ENCODE measurements around the gene PLBD2.

PLBD2 gene

DNA sequence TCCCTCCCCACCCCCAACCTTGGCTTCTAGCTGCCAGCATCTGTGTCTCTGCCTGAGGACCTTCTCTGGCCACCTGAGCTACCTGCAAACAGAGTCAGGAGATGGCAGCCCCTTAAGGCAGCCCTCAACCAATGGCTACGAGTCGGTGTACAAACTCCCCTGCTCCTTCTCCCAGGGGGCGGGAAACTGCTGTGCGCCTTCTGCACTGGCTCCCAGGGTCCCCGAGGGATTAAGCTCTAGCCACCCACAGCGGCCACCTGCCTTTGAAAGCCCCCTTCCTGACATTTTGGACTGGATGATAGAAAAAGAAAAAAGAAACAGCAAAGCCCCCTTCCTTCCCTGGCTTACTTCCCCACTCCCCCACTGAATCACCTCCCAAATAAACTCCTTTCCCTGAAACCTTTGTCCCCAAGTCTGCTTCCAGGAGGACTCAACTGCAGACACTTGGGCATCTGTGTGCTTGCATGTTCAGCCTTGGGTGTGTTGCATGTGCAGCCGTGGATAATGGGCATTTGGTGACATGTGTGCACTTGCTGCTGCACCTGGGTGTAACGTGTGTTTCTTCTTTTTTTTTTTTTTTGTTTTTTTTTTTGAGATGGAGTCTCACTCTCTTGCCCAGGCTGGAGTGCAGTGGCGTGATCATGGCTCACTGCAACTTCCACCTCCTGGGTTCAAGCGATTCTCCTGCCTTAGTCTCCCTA lies 39.3 kb downstream of the PLBD2 start:
- DNase-seq (ENCODE audit: low read depth) = no peak
- H3K4me3 ChIP-seq (ENCODE audit: low read depth, low read length) = no peak overlapping the region
- TF ChIP-seq, protein P1, sequence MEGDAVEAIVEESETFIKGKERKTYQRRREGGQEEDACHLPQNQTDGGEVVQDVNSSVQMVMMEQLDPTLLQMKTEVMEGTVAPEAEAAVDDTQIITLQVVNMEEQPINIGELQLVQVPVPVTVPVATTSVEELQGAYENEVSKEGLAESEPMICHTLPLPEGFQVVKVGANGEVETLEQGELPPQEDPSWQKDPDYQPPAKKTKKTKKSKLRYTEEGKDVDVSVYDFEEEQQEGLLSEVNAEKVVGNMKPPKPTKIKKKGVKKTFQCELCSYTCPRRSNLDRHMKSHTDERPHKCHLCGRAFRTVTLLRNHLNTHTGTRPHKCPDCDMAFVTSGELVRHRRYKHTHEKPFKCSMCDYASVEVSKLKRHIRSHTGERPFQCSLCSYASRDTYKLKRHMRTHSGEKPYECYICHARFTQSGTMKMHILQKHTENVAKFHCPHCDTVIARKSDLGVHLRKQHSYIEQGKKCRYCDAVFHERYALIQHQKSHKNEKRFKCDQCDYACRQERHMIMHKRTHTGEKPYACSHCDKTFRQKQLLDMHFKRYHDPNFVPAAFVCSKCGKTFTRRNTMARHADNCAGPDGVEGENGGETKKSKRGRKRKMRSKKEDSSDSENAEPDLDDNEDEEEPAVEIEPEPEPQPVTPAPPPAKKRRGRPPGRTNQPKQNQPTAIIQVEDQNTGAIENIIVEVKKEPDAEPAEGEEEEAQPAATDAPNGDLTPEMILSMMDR (IDR thresholded peaks at IDR 0.05; ENCODE audit: control insufficient read depth, extremely low read depth, insufficient read depth) = no peak

DNA sequence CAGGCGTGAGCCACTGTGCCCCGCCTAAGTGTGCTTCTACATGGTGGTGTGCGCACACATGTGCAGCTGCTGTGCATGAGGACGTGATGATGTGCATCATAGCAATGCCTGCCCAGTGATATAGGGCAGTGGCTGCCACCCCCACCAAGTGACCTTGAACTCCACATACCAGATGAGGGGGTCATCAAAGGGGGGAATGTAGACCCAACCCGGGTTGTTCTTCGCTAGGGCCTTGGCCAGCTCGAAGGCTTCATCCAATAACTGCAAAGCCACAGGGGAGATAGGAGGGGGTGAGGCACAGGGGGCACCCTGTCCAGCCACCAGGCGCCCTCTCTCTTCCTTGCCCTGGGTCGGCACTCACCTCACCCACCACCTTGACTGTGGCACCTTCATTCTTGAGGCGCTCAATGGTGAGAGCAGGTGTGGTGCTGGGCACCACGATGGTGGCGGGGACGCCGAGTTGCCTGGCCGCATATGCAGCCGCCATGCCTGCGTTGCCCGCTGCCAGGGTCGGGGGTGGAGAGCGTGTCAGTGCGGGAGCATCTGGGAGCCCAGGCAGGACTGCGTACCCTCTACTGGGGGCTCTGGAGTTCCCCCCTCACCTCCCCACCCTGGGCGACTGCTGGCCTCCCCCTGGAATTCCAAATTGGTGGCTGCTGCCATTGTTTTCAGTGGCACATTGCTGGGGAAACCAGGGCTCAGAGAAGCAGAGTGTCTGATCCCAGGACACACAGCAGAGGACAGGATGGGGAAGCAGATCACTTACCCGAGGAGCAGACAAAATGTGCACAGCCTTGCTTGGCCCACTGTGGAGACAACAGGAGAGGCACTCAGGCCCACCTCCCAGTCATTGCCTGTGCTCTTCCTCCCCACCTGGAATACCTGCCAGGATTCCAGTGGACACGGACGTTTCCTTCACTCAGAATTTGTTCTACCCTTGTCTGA lies 40.2 kb downstream of the PLBD2 start:
- TF ChIP-seq, protein P1 (IDR thresholded peaks at IDR 0.05; ENCODE audit: control insufficient read depth, extremely low read depth, insufficient read depth) = no peak
- H3K4me3 ChIP-seq (ENCODE audit: low read depth, low read length) = no peak overlapping the region
- no peak for DNase-seq (ENCODE audit: low read depth)

DNA sequence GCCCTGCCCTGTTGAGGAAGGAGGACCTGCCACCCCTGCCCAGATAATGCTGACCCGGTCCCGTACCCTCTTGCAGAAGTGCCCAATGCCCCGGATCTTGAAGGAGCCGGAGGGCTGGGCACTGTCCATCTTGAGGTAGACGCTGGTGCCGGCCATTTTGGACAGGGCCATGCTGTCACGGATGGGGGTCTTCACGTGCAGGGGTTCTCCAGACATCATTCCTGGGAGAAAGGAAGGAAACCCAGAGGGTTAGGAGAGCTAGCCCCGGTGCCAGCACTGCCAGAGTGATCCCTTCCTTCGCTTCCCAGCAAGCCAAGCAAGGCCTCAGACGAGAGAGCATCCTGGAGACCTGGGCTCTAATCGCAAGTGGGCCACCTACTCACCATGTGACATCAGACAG lies 41.1 kb downstream of the PLBD2 start:
- no peak for DNase-seq (ENCODE audit: low read depth)
- no peak overlapping the region for H3K4me3 ChIP-seq (ENCODE audit: low read depth, low read length)
- TF ChIP-seq, protein P1 (IDR thresholded peaks at IDR 0.05; ENCODE audit: control insufficient read depth, extremely low read depth, insufficient read depth) = no peak

DNA sequence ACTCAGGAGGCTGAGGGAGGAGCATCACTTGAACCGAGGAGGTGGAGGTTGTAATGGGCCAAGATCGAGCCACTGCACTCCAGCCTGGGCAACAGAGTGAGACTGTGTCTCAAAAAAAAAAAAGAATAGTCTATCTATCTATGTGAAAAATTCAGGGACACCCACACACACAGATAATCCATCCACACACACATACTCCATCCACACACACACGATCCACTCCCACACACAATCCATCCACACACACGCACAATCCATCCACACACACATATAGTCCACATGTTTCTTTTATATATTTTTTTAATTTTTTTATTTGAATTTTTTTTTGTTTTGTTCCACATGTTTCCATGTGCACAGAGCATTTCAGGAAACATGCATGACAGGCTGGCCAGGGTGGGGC lies 42.0 kb downstream of the PLBD2 start:
- no peak for DNase-seq (ENCODE audit: low read depth)
- TF ChIP-seq, protein P1 (IDR thresholded peaks at IDR 0.05; ENCODE audit: control insufficient read depth, extremely low read depth, insufficient read depth) = no peak
- no peak overlapping the region for H3K4me3 ChIP-seq (ENCODE audit: low read depth, low read length)

GRCh38 chr12:113401066-113402000 lies 42.9 kb downstream of the PLBD2 start:
- H3K4me3 ChIP-seq (ENCODE audit: low read depth, low read length) = no peak overlapping the region
- DNase-seq (ENCODE audit: low read depth) = no peak
- TF ChIP-seq, protein P1 (IDR thresholded peaks at IDR 0.05; ENCODE audit: control insufficient read depth, extremely low read depth, insufficient read depth) = no peak

- TF ChIP-seq, protein P1 (IDR thresholded peaks at IDR 0.05; ENCODE audit: control insufficient read depth, extremely low read depth, insufficient read depth) = no peak
- no peak overlapping the region for H3K4me3 ChIP-seq (ENCODE audit: low read depth, low read length)
- DNase-seq (ENCODE audit: low read depth) = no peak
Measured at GRCh38 chr12:113402586-113403260, 44.3 kb downstream of the PLBD2 start.
